Activated T-cell treated with anti-CD3 and anti-CD28 coated beads, Interleukin-2, amount 50 U/mL, for 72 hours (primary cell): ENCODE measurements around the gene COL19A1. TPM values are rescaled to one million over a fixed set of nuclear protein-coding genes. Genes with fewer than 3 reads are reported as not detected.
"Not testable (repeated sequence)": the region's sequence is repeated elsewhere in the genome, so short reads cannot be mapped to it uniquely, and the experiment has no call there.

Source experiments
- ATAC-seq, 2 donors: fragments of 150-1000 bp; cut with Tn5 transposase; replicated peaks in 1 of 2; 2 replicates each; pipeline ENCODE4 v1.10.0; 2021; ENCODE audit warnings: moderate library complexity in 2 of 2, mild to moderate bottlenecking in 1 of 2
- DNase-seq, 2 donors: peaks; one replicate each; pipeline ENCODE4 v3.0.0; 2021 to 2022; ENCODE audit warnings: mixed read lengths in 1 of 2
- H3K27ac Mint-ChIP-seq: one replicate; pipeline ENCODE4 v1.8.0; 2022; ENCODE audit warnings: mild to moderate bottlenecking, moderate library complexity, mixed read lengths
- H3K27me3 Mint-ChIP-seq: one replicate; pipeline ENCODE4 v1.8.0; 2022; ENCODE audit warnings: low read depth, mixed read lengths
- H3K36me3 Mint-ChIP-seq, 2 donors: one replicate each; pipeline ENCODE4 v1.8.0; 2022; ENCODE audit warnings: mixed read lengths in 2 of 2, mild to moderate bottlenecking in 1 of 2; ENCODE audit not compliant: insufficient read depth in 2 of 2
- H3K4me1 Mint-ChIP-seq: one replicate; pipeline ENCODE4 v1.8.0; 2022; ENCODE audit warnings: low read depth, mixed read lengths
- H3K4me3 Mint-ChIP-seq, 2 donors: one replicate each; pipeline ENCODE4 v1.8.0; 2022; ENCODE audit warnings: mild to moderate bottlenecking in 2 of 2, mixed read lengths in 2 of 2, moderate library complexity in 2 of 2
- H3K9me3 Mint-ChIP-seq, 2 donors: one replicate each; pipeline ENCODE4 v1.8.0; 2022; ENCODE audit warnings: mixed read lengths in 2 of 2
- total RNA-seq, 2 donors: library from RNA; stranded (reverse); gene quantifications; one replicate each; pipeline ENCODE4 v1.2.3, GENCODE V29; 2022

The COL19A1 gene
- total RNA-seq: under 1 TPM; 0.19 to 0.26 TPM

- Mint-ChIP-seq H3K27me3 (peaks cover 45% of the 10 kb centered on the region), H3K36me3 (no peaks in the 10 kb centered on the region), H3K9me3 (no peaks in the 10 kb centered on the region), H3K27ac (peak within 1 kb of the TSS; percentile 50), H3K4me3 (peak within 1 kb of the TSS; percentile 79 to 88), H3K4me1 (peaks cover 31% of the 10 kb centered on the region)
- ATAC-seq (peak; percentile 48 to 50), DNase-seq (peak; percentile 29 to 36)
Measured at GRCh38 chr6:69866351-69866769, at the start of gene COL19A1. Gene COL19A1 (plus strand): TSS chr6:69866556. CDS start chr6:69879568, 13,012 bp downstream.

GRCh38 chr6:69816569-69816968 is 49.8 kb upstream of the COL19A1 start:
- Mint-ChIP-seq H3K4me3 (peak overlapping the region; percentile 78 to 90), H3K27ac (peak overlapping the region; percentile 98), H3K9me3 (no peaks in the 10 kb centered on the region), H3K4me1 (peaks cover 51% of the 10 kb centered on the region), H3K27me3 (no peaks in the 10 kb centered on the region), H3K36me3 (no peaks in the 10 kb centered on the region)
- DNase-seq: no peak
- peak in 1 of 2 donors; percentile 38 for ATAC-seq

DNA sequence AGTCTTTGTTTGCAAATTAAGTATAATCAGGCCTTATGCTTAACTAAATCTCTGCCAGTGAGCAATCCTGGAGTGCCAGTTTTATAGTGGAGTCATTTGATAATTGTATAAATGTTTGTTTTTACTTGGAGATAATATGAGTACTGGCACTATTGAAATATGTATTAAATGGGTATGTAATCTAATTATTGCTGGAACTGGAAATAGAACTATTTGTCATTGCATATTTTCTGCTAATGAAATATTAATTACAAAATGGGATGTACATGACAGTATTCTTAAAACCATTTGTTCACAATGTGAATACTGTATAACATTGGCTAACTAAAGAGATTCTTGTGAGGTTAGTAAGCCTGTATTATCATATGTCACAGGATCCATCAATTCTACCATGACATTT is 49.0 kb upstream of the COL19A1 start:
- Mint-ChIP-seq H3K9me3 (no peaks in the 10 kb centered on the region), H3K4me3 (no peak overlapping the region), H3K36me3 (no peaks in the 10 kb centered on the region), H3K27me3 (no peaks in the 10 kb centered on the region), H3K27ac (no peak overlapping the region), H3K4me1 (peaks cover 43% of the 10 kb centered on the region)
- DNase-seq (no peak), ATAC-seq (no peak)

- Mint-ChIP-seq H3K27me3 (no peaks in the 10 kb centered on the region), H3K4me3 (no peak overlapping the region), H3K4me1 (peaks cover 33% of the 10 kb centered on the region), H3K9me3 (no peaks in the 10 kb centered on the region), H3K36me3 (no peaks in the 10 kb centered on the region), H3K27ac (no peak overlapping the region)
- ATAC-seq (no peak), DNase-seq (no peak)
Measured at GRCh38 chr6:69818223-69818930, 48.0 kb upstream of the COL19A1 start.

DNA sequence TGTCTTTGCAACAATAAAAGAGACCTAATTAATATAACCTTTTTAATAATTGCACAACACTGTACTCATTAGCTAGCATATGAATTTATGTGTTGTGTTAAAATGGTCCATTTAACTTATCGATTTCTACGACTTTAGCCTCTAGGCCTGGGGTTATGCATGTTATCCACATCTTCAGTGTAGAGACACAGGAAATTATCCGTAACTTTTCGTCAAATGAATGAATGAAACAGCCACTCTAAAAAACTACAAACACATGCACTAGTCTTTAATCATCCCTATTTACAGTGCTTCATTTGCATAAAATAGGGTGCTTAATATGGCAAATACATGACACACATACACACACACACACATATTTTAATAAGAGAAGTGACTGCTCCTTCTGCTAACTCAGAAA is 47.2 kb upstream of the COL19A1 start:
- Mint-ChIP-seq H3K4me3 (no peak overlapping the region), H3K36me3 (no peaks in the 10 kb centered on the region), H3K27me3 (no peaks in the 10 kb centered on the region), H3K4me1 (peaks cover 26% of the 10 kb centered on the region), H3K9me3 (no peaks in the 10 kb centered on the region), H3K27ac (no peak overlapping the region)
- DNase-seq (no peak), ATAC-seq (no peak)

- Mint-ChIP-seq H3K4me3 (no peak overlapping the region), H3K36me3 (no peaks in the 10 kb centered on the region), H3K9me3 (no peaks in the 10 kb centered on the region), H3K27me3 (no peaks in the 10 kb centered on the region), H3K4me1 (peaks cover 20% of the 10 kb centered on the region), H3K27ac (no peak overlapping the region)
- DNase-seq (no peak), ATAC-seq (peak in 1 of 2 donors; percentile 73)
Measured at GRCh38 chr6:69820018-69820417, 46.3 kb upstream of the COL19A1 start.

DNA sequence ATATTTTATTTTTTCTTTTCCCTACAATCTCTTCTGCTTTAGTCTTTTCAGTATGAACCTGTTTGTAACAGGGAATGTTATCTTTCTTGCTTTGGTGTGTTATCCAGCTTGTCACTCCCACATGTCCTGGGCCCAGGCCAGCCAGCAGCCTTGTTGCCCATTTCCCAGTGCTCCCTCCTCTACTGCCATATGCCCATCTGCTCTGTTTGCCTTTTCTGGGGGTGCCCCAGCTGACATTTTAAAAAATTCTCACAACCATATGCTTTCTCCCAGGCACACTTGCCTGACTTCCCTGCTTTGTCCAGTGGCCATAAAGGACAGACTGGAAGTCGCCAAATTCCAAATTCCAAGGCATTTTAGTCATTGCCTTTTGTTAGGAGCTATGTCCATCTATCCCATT is 45.9 kb upstream of the COL19A1 start:
- Mint-ChIP-seq H3K4me3 (no peak overlapping the region), H3K27me3 (no peaks in the 10 kb centered on the region), H3K4me1 (peaks cover 16% of the 10 kb centered on the region), H3K9me3 (no peaks in the 10 kb centered on the region), H3K36me3 (no peaks in the 10 kb centered on the region), H3K27ac (no peak overlapping the region)
- ATAC-seq (no peak), DNase-seq (no peak)

DNA sequence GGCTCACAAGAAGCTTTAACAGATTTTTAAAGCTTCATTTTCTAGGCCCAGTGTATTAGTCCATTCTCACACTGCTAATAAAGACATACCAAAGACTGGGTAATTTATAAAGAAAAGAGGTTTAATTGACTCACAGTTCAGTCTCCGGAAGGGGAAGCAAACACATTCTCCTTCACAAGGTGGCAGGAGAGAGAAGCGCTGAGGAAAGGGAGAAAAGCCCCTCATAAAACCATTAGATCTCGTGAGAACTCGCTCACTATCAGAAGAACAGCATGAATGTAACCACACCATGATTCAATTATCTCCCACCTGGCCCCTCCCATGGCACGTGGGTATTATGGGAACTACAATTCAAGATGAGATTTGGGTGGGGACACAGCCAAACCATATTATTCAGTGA is 42.0 kb upstream of the COL19A1 start:
- H3K36me3 Mint-ChIP-seq, H3K4me3 Mint-ChIP-seq, ATAC-seq, H3K27ac Mint-ChIP-seq, H3K9me3 Mint-ChIP-seq, H3K27me3 Mint-ChIP-seq, H3K4me1 Mint-ChIP-seq, DNase-seq: not testable (repeated sequence)

- no peak overlapping the region for H3K4me3 Mint-ChIP-seq
- no peaks in the 10 kb centered on the region for H3K4me1 Mint-ChIP-seq
- no peak overlapping the region for H3K27ac Mint-ChIP-seq
- no peaks in the 10 kb centered on the region for H3K9me3 Mint-ChIP-seq
- no peak for DNase-seq
- H3K36me3 Mint-ChIP-seq: no peaks in the 10 kb centered on the region
- ATAC-seq: no peak
- H3K27me3 Mint-ChIP-seq: no peaks in the 10 kb centered on the region
Measured at GRCh38 chr6:69825904-69826303, 40.5 kb upstream of the COL19A1 start.

DNA sequence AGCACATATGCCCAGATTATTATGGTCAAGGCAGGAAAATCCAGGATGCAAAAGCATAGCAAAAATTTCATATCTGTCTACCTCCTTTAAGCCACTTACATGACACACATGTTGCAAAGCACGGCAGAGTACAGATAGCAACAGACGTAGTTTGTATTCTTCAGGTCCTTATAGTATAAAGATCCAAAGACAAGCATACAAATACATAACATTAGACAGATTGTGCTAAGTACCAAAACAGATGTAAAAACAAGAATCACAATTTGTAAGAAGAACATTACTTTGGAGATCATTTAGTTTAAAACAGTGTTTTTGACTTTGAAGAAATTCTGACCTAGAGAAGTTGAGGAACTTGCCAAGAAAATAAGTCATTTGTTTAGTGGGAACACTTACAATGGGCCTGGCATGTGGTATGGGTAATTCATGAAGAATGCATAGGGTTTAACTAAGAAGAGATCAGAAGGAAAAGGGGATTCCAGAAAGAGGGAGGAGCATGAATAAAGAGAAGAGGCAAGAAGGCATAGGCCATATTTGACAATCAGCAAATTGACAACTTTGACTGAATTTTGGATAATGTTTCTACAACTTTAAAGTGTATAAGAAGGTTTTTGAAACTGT is 39.0 kb upstream of the COL19A1 start:
- Mint-ChIP-seq H3K36me3 (no peaks in the 10 kb centered on the region), H3K4me3 (no peak overlapping the region), H3K27me3 (no peaks in the 10 kb centered on the region), H3K27ac (no peak overlapping the region), H3K9me3 (no peaks in the 10 kb centered on the region), H3K4me1 (no peaks in the 10 kb centered on the region)
- DNase-seq (no peak), ATAC-seq (no peak)

DNA sequence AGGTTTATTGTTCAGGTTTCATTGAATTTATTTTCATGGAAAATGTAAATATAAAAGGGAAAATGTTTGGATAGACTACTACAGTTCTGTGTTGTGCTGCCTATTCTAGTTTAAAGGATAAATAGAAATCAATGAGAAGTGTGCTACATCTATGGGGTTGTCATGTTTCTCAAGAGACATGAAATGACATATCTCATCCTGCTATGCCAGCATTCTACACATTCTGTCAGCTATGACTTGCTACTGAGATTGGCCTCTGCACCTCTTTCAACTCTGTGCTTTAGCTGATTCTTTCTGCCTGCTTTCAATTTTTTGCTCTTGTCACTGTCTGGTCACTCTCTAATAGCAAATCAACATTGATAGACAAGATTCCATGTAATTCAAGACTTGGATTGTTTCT is 33.8 kb upstream of the COL19A1 start:
- no peaks in the 10 kb centered on the region for H3K9me3 Mint-ChIP-seq
- H3K36me3 Mint-ChIP-seq: no peaks in the 10 kb centered on the region
- H3K4me1 Mint-ChIP-seq: no peaks in the 10 kb centered on the region
- DNase-seq: no peak
- no peak for ATAC-seq
- no peak overlapping the region for H3K27ac Mint-ChIP-seq
- H3K4me3 Mint-ChIP-seq: no peak overlapping the region
- H3K27me3 Mint-ChIP-seq: peaks cover 12% of the 10 kb centered on the region

GRCh38 chr6:69835414-69836179 is 30.8 kb upstream of the COL19A1 start:
- Mint-ChIP-seq H3K36me3 (no peaks in the 10 kb centered on the region), H3K4me3 (peak overlapping the region; percentile 37 to 63), H3K27ac (peak overlapping the region; percentile 64), H3K27me3 (peaks cover 22% of the 10 kb centered on the region), H3K9me3 (no peaks in the 10 kb centered on the region), H3K4me1 (no peaks in the 10 kb centered on the region)
- peak; percentile 85 to 87 for ATAC-seq
- peak in 1 of 2 donors; percentile 12 for DNase-seq

DNA sequence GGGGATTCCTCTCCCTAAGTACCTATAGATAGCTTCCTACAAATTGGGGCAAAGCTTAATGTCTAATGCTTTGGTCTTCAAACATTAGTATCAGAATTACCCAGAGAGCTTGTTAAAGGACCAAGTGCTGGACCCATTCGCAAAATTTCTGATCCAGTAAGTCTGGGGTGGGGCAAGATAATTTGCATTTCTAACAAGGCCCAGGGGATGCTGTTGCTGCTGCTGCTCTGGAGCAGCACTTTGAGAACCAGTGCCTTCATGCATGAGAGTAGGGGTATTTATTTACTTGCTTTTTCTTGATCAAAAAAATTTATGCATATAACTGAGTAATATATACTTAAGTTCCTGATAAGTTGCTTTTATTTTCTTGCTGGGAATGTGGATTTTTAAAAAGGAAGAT is 24.5 kb upstream of the COL19A1 start:
- Mint-ChIP-seq H3K4me3 (no peak overlapping the region), H3K27me3 (peaks cover 47% of the 10 kb centered on the region), H3K27ac (no peak overlapping the region), H3K36me3 (no peaks in the 10 kb centered on the region), H3K4me1 (no peaks in the 10 kb centered on the region), H3K9me3 (no peaks in the 10 kb centered on the region)
- ATAC-seq: no peak
- no peak for DNase-seq
